ENCODE measurements around the gene USP28.

DNA sequence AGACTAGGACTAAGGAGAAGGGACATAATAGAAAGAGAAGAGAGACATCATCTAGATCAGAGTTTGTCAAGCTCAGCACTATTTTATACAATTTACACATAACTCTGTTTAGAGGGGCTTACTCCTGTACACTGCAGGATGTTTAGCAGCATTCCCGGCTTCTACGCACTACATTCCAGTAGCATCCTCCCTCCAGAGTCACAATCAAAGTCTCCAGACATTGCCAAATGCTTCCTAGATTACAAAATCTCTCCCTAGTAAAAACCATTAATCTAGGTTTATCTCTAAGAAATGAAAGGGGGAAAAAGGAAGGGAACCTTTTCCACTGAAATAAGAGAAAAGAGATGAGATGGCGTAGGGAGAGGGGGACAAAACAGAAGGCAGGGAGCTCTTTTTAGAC, 4.0 kb downstream of the USP28 start:
- TF ChIP-seq, protein P1, sequence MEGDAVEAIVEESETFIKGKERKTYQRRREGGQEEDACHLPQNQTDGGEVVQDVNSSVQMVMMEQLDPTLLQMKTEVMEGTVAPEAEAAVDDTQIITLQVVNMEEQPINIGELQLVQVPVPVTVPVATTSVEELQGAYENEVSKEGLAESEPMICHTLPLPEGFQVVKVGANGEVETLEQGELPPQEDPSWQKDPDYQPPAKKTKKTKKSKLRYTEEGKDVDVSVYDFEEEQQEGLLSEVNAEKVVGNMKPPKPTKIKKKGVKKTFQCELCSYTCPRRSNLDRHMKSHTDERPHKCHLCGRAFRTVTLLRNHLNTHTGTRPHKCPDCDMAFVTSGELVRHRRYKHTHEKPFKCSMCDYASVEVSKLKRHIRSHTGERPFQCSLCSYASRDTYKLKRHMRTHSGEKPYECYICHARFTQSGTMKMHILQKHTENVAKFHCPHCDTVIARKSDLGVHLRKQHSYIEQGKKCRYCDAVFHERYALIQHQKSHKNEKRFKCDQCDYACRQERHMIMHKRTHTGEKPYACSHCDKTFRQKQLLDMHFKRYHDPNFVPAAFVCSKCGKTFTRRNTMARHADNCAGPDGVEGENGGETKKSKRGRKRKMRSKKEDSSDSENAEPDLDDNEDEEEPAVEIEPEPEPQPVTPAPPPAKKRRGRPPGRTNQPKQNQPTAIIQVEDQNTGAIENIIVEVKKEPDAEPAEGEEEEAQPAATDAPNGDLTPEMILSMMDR (IDR thresholded peaks at IDR 0.05), result no peak
- TF ChIP-seq POLR2A (IDR thresholded peaks at IDR 0.05), result no peak
- TF ChIP-seq POLR2AphosphoS5 (IDR thresholded peaks at IDR 0.05), result no peak
